Stomach (tissue), 9 donors: ENCODE measurements around the gene AMPD3. TPM values are rescaled to one million over a fixed set of nuclear protein-coding genes. Genes with fewer than 3 reads are reported as not detected.

Experiments used
- DNase-seq, 2 donors: peaks; one replicate each; pipeline versions ENCODE4 v3.0.0 to v3.0.0-alpha.2; 2013 to 2019
- H3K27ac ChIP-seq, 5 donors: fragments of 200-600 bp in 4 of 5; sonication (generic) in 4 of 5; one replicate each; pipeline ENCODE4 v1.5.1; 2013 to 2019; ENCODE audit warnings: mild to moderate bottlenecking in 1 of 5, moderate library complexity in 1 of 5
- H3K27me3 ChIP-seq, 3 donors: fragments of 200-600 bp; sonication (generic); one replicate each; pipeline ENCODE4 v1.5.1; 2017 to 2019; ENCODE audit warnings: mixed run types in 1 of 3
- H3K36me3 ChIP-seq, 4 donors: fragments of 200-600 bp; sonication (generic); 1 replicate in 3 of 4; 2 replicates in 1 of 4; pipeline ENCODE4 v1.5.1; 2016 to 2019
- H3K4me1 ChIP-seq, 4 donors: fragments of 200-600 bp; sonication (generic); one replicate each; pipeline ENCODE4 v1.5.1; 2016 to 2019
- H3K4me3 ChIP-seq, 4 donors: fragments of 200-600 bp; sonication (generic) in 3 of 4; one replicate each; pipeline ENCODE4 v1.5.1; 2016 to 2019; ENCODE audit warnings: mild to moderate bottlenecking in 1 of 4
- H3K9me3 ChIP-seq, 4 donors: fragments of 200-600 bp; sonication (generic); one replicate each; pipeline ENCODE4 v1.5.1; 2016 to 2019
- CTCF ChIP-seq, 7 experiments: fragments of 450-650 bp in 4 of 7; fragments of 200-600 bp in 3 of 7; sonication (generic) in 3 of 7; IDR thresholded peaks; one replicate each; pipeline ENCODE4 v1.5.1; 2016 to 2019; ENCODE audit warnings: antibody characterized with exemption in 7 of 7, control low read depth in 2 of 7, mild to moderate bottlenecking in 1 of 7
- EP300 ChIP-seq: sonication (generic); formaldehyde crosslinking; IDR thresholded peaks from one replicate; pipeline ENCODE4 v1.6.1; 2017; ENCODE audit warnings: antibody characterized with exemption
- POLR2A ChIP-seq, 4 donors: fragments of 450-650 bp; IDR thresholded peaks; one replicate each; pipeline ENCODE4 v1.6.1; 2016; ENCODE audit warnings: antibody characterized with exemption in 4 of 4, control low read depth in 2 of 4, mild to moderate bottlenecking in 1 of 4, moderate library complexity in 1 of 4
- POLR2AphosphoS5 ChIP-seq, 3 donors: sonication (generic); formaldehyde crosslinking; IDR thresholded peaks; one replicate each; pipeline ENCODE4 v1.6.1; 2016; ENCODE audit warnings: antibody characterized with exemption in 3 of 3
- WGBS, 5 donors: extraction: QIAGEN DNeasy Blood & Tissue Kit in 3 of 5; methylation state at CpG; one replicate each; pipeline versions ENCODE4 v1.1.5 to v1.1.7; 2013 to 2018; 5-methylcytosine and 5-hydroxymethylcytosine counted together
- intact Hi-C: fragments of 100-400 bp; cut with DNase I; formaldehyde crosslinking; loops from one replicate; pipeline ENCODE4 v1.15.1; 2023; ENCODE audit warnings: low total_unique reads
- polyA plus RNA-seq, 3 donors: library from polyadenylated mRNA; stranded (reverse); fragments of 200-250 nt; gene quantifications; one replicate each; pipeline ENCODE4 v1.2.3, GENCODE V29; 2013
- total RNA-seq, 5 donors: library from RNA; depleted of rRNA; stranded (reverse); fragments of >200 nt; gene quantifications; one replicate each; pipeline versions ENCODE4 v1.1.0 to v1.2.3, GENCODE V29; 2014 to 2016
- donor health status: healthy with polysubstance abuse.
- donor health status: Bipolar disorder and iron deficiency.
- donor health status: healthy.

AMPD3 gene
- total and polyA plus RNA-seq, 8 donors: 4.1 to 20.4 (median 8.5) TPM

- H3K36me3 ChIP-seq: peaks cover 16 to 97% (median 96%) of the 10 kb centered on the region in 4 donors
Observed at GRCh38 chr11:10497371-10498021, 42.4 kb downstream of the AMPD3 start.

GRCh38 chr11:10498022-10498400 is 42.9 kb downstream of the AMPD3 start:
- intact Hi-C loops: no loop called here
- Histone ChIP-seq H3K27me3 (no peaks in the 10 kb centered on the region), H3K4me1 (no peaks in the 10 kb centered on the region), H3K36me3 (peaks cover 16 to 98% (median 96%) of the 10 kb centered on the region in 4 donors), H3K27ac (no peak overlapping the region), H3K9me3 (no peaks in the 10 kb centered on the region), H3K4me3 (no peak overlapping the region)
- 90 to 97% (median 95%) methylated on average over 7 of the region's 7 CpGs for WGBS, 5 donors
- TF ChIP-seq EP300: no peak
- no peak for TF ChIP-seq CTCF (IDR thresholded peaks at IDR 0.05)
- no peak for TF ChIP-seq POLR2A (IDR thresholded peaks at IDR 0.05)
- no peak for TF ChIP-seq POLR2AphosphoS5 (IDR thresholded peaks at IDR 0.05)
- no peak for DNase-seq

More at GRCh38 chr11:10497371-10498021, 42.4 kb downstream of the AMPD3 start:
- Histone ChIP-seq H3K27me3 (no peaks in the 10 kb centered on the region), H3K9me3 (no peaks in the 10 kb centered on the region), H3K27ac (peak overlapping the region in 1 of 5 donors; percentile 7), H3K4me1 (no peaks in the 10 kb centered on the region), H3K4me3 (no peak overlapping the region)
- 83 to 88% (median 87%) methylated on average over 18 of the region's 18 CpGs for WGBS, 5 donors
- TF ChIP-seq EP300: no peak
- intact Hi-C loops: no loop called here
- peak in 1 of 2 donors; percentile 7 for DNase-seq

GRCh38 chr11:10498426-10499250 is 43.6 kb downstream of the AMPD3 start:
- Histone ChIP-seq H3K36me3 (peaks cover 16 to 98% (median 92%) of the 10 kb centered on the region in 4 donors), H3K4me1 (no peaks in the 10 kb centered on the region), H3K27ac (no peak overlapping the region), H3K9me3 (no peaks in the 10 kb centered on the region), H3K27me3 (no peaks in the 10 kb centered on the region), H3K4me3 (no peak overlapping the region)
- TF ChIP-seq CTCF (IDR thresholded peaks at IDR 0.05) (no peak), POLR2AphosphoS5 (IDR thresholded peaks at IDR 0.05) (no peak), POLR2A (IDR thresholded peaks at IDR 0.05) (no peak), EP300 (no peak)
- WGBS, 5 donors: 83 to 92% (median 87%) methylated on average over 9 to 10 of the region's 10 CpGs
- no peak for DNase-seq
- intact Hi-C loops: no loop called here

- intact Hi-C loops: no loop called here
- Histone ChIP-seq H3K9me3 (no peaks in the 10 kb centered on the region), H3K4me3 (no peak overlapping the region), H3K4me1 (peaks cover 0 to 2% (median 0%) of the 10 kb centered on the region in 4 donors), H3K27me3 (no peaks in the 10 kb centered on the region), H3K27ac (no peak overlapping the region), H3K36me3 (peaks cover 16 to 94% (median 88%) of the 10 kb centered on the region in 4 donors)
- no peak for TF ChIP-seq POLR2A (IDR thresholded peaks at IDR 0.05)
- no peak for TF ChIP-seq CTCF (IDR thresholded peaks at IDR 0.05)
- TF ChIP-seq POLR2AphosphoS5 (IDR thresholded peaks at IDR 0.05): no peak
- TF ChIP-seq EP300: no peak
- no peak for DNase-seq
- 87 to 96% (median 93%) methylated on average over 3 to 5 of the region's 5 CpGs for WGBS, 5 donors
Observed at GRCh38 chr11:10499452-10499851, 44.4 kb downstream of the AMPD3 start.
